ENCODE results near the gene SLC46A3. TPM values are rescaled to one million over a fixed set of nuclear protein-coding genes. Genes with fewer than 3 reads are reported as not detected.
"Not testable (repeated sequence)": the region's sequence is repeated elsewhere in the genome, so short reads cannot be mapped to it uniquely, and the experiment has no call there.

Gene SLC46A3
- total and polyA plus RNA-seq, 4 donors: 4.9 to 8.5 (median 7.4) TPM

- H3K36me3 ChIP-seq (ENCODE audit: control insufficient read depth, insufficient read depth, low read length): no peaks in the 10 kb centered on the region
- H3K4me1 ChIP-seq (ENCODE audit: control insufficient read depth, insufficient read depth, low read length): no peaks in the 10 kb centered on the region
- H3K27me3 ChIP-seq (ENCODE audit: control insufficient read depth, insufficient read depth, low read length): no peaks in the 10 kb centered on the region
- no peak overlapping the region for H3K27ac ChIP-seq (ENCODE audit: low read depth, low read length)
- H3K9me3 ChIP-seq (ENCODE audit: control insufficient read depth, insufficient read depth, low read length): no peaks in the 10 kb centered on the region
- peak in 1 of 6 donors; percentile 71 for DNase-seq (ENCODE audit: low read depth in 4 of 6, low spot score in 6 of 6)
- H3K4me3 ChIP-seq (ENCODE audit: low read depth, low read length): no peak overlapping the region
- 67% methylated on average over 2 of the region's 5 CpGs for WGBS (ENCODE audit: insufficient coverage)
Observed at GRCh38 chr13:28750187-28751045, 31.6 kb upstream of the SLC46A3 start.

GRCh38 chr13:28747851-28748250, 29.1 kb upstream of the SLC46A3 start:
- H3K27me3 ChIP-seq (ENCODE audit: control insufficient read depth, insufficient read depth, low read length): no peaks in the 10 kb centered on the region
- no peaks in the 10 kb centered on the region for H3K36me3 ChIP-seq (ENCODE audit: control insufficient read depth, insufficient read depth, low read length)
- DNase-seq (ENCODE audit: low read depth in 4 of 6, low spot score in 6 of 6): no peak
- H3K4me1 ChIP-seq (ENCODE audit: control insufficient read depth, insufficient read depth, low read length): no peaks in the 10 kb centered on the region
- no peaks in the 10 kb centered on the region for H3K9me3 ChIP-seq (ENCODE audit: control insufficient read depth, insufficient read depth, low read length)
- no peak overlapping the region for H3K27ac ChIP-seq (ENCODE audit: low read depth, low read length)
- H3K4me3 ChIP-seq (ENCODE audit: low read depth, low read length): no peak overlapping the region
- WGBS (ENCODE audit: insufficient coverage): no CpG with 5 or more reads among the region's 1 CpG

- no peaks in the 10 kb centered on the region for H3K4me1 ChIP-seq (ENCODE audit: control insufficient read depth, insufficient read depth, low read length)
- H3K36me3 ChIP-seq (ENCODE audit: control insufficient read depth, insufficient read depth, low read length): no peaks in the 10 kb centered on the region
- H3K4me3 ChIP-seq (ENCODE audit: low read depth, low read length): no peak overlapping the region
- 43% methylated on average over 1 of the region's 4 CpGs for WGBS (ENCODE audit: insufficient coverage)
- no peaks in the 10 kb centered on the region for H3K9me3 ChIP-seq (ENCODE audit: control insufficient read depth, insufficient read depth, low read length)
- no peak for DNase-seq (ENCODE audit: low read depth in 4 of 6, low spot score in 6 of 6)
- no peaks in the 10 kb centered on the region for H3K27me3 ChIP-seq (ENCODE audit: control insufficient read depth, insufficient read depth, low read length)
- no peak overlapping the region for H3K27ac ChIP-seq (ENCODE audit: low read depth, low read length)
Observed at GRCh38 chr13:28746287-28746612, 27.5 kb upstream of the SLC46A3 start.

- Histone ChIP-seq H3K27ac (ENCODE audit: low read depth, low read length) (no peak overlapping the region), H3K9me3 (ENCODE audit: control insufficient read depth, insufficient read depth, low read length) (no peaks in the 10 kb centered on the region), H3K4me1 (ENCODE audit: control insufficient read depth, insufficient read depth, low read length) (no peaks in the 10 kb centered on the region), H3K4me3 (ENCODE audit: low read depth, low read length) (no peak overlapping the region), H3K27me3 (ENCODE audit: control insufficient read depth, insufficient read depth, low read length) (no peaks in the 10 kb centered on the region), H3K36me3 (ENCODE audit: control insufficient read depth, insufficient read depth, low read length) (no peaks in the 10 kb centered on the region)
- no peak for DNase-seq (ENCODE audit: low read depth in 4 of 6, low spot score in 6 of 6)
- 77% methylated on average over 5 of the region's 6 CpGs for WGBS (ENCODE audit: insufficient coverage)
Observed at GRCh38 chr13:28744656-28745055, 25.9 kb upstream of the SLC46A3 start.

GRCh38 chr13:28744091-28744536, 25.3 kb upstream of the SLC46A3 start:
- H3K27me3 ChIP-seq (ENCODE audit: control insufficient read depth, insufficient read depth, low read length): no peaks in the 10 kb centered on the region
- no peaks in the 10 kb centered on the region for H3K4me1 ChIP-seq (ENCODE audit: control insufficient read depth, insufficient read depth, low read length)
- H3K36me3 ChIP-seq (ENCODE audit: control insufficient read depth, insufficient read depth, low read length): no peaks in the 10 kb centered on the region
- no peak for DNase-seq (ENCODE audit: low read depth in 4 of 6, low spot score in 6 of 6)
- H3K4me3 ChIP-seq (ENCODE audit: low read depth, low read length): no peak overlapping the region
- H3K9me3 ChIP-seq (ENCODE audit: control insufficient read depth, insufficient read depth, low read length): no peaks in the 10 kb centered on the region
- no peak overlapping the region for H3K27ac ChIP-seq (ENCODE audit: low read depth, low read length)
- WGBS (ENCODE audit: insufficient coverage): no CpG with 5 or more reads among the region's 6 CpGs

GRCh38 chr13:28743499-28744083, 24.8 kb upstream of the SLC46A3 start:
- Histone ChIP-seq H3K9me3 (ENCODE audit: control insufficient read depth, insufficient read depth, low read length) (no peaks in the 10 kb centered on the region), H3K27me3 (ENCODE audit: control insufficient read depth, insufficient read depth, low read length) (no peaks in the 10 kb centered on the region), H3K4me3 (ENCODE audit: low read depth, low read length) (no peak overlapping the region), H3K36me3 (ENCODE audit: control insufficient read depth, insufficient read depth, low read length) (no peaks in the 10 kb centered on the region), H3K4me1 (ENCODE audit: control insufficient read depth, insufficient read depth, low read length) (no peaks in the 10 kb centered on the region), H3K27ac (ENCODE audit: low read depth, low read length) (no peak overlapping the region)
- WGBS (ENCODE audit: insufficient coverage): 93% methylated on average over 2 of the region's 4 CpGs
- DNase-seq (ENCODE audit: low read depth in 4 of 6, low spot score in 6 of 6): no peak

- Histone ChIP-seq H3K36me3 (ENCODE audit: control insufficient read depth, insufficient read depth, low read length) (no peaks in the 10 kb centered on the region), H3K27me3 (ENCODE audit: control insufficient read depth, insufficient read depth, low read length) (no peaks in the 10 kb centered on the region), H3K9me3 (ENCODE audit: control insufficient read depth, insufficient read depth, low read length) (no peaks in the 10 kb centered on the region), H3K27ac (ENCODE audit: low read depth, low read length) (no peak overlapping the region), H3K4me1 (ENCODE audit: control insufficient read depth, insufficient read depth, low read length) (no peaks in the 10 kb centered on the region), H3K4me3 (ENCODE audit: low read depth, low read length) (no peak overlapping the region)
- DNase-seq (ENCODE audit: low read depth in 4 of 6, low spot score in 6 of 6): peak in 1 of 6 donors; percentile 18
- no CpG with 5 or more reads among the region's 3 CpGs for WGBS (ENCODE audit: insufficient coverage)
Observed at GRCh38 chr13:28743020-28743419, 24.2 kb upstream of the SLC46A3 start.

- H3K27me3 ChIP-seq (ENCODE audit: control insufficient read depth, insufficient read depth, low read length): not testable (repeated sequence)
Observed at GRCh38 chr13:28742445-28742844, 23.7 kb upstream of the SLC46A3 start.

GRCh38 chr13:28741084-28741491, 22.3 kb upstream of the SLC46A3 start:
- 17% methylated on average over 1 of the region's 1 CpG for WGBS (ENCODE audit: insufficient coverage)
- Histone ChIP-seq H3K4me1 (ENCODE audit: control insufficient read depth, insufficient read depth, low read length) (no peaks in the 10 kb centered on the region), H3K27ac (ENCODE audit: low read depth, low read length) (no peak overlapping the region), H3K9me3 (ENCODE audit: control insufficient read depth, insufficient read depth, low read length) (no peaks in the 10 kb centered on the region), H3K36me3 (ENCODE audit: control insufficient read depth, insufficient read depth, low read length) (no peaks in the 10 kb centered on the region), H3K4me3 (ENCODE audit: low read depth, low read length) (no peak overlapping the region), H3K27me3 (ENCODE audit: control insufficient read depth, insufficient read depth, low read length) (no peaks in the 10 kb centered on the region)
- no peak for DNase-seq (ENCODE audit: low read depth in 4 of 6, low spot score in 6 of 6)

More at GRCh38 chr13:28742445-28742844, 23.7 kb upstream of the SLC46A3 start:
- H3K4me3 ChIP-seq (ENCODE audit: low read depth, low read length); H3K4me1 ChIP-seq (ENCODE audit: control insufficient read depth, insufficient read depth, low read length); H3K36me3 ChIP-seq (ENCODE audit: control insufficient read depth, insufficient read depth, low read length); H3K9me3 ChIP-seq (ENCODE audit: control insufficient read depth, insufficient read depth, low read length); H3K27ac ChIP-seq (ENCODE audit: low read depth, low read length); DNase-seq (ENCODE audit: low read depth in 4 of 6, low spot score in 6 of 6): not testable (repeated sequence)
- WGBS (ENCODE audit: insufficient coverage): no CpG with 5 or more reads among the region's 11 CpGs

GRCh38 chr13:28739376-28739775, 20.6 kb upstream of the SLC46A3 start:
- Histone ChIP-seq H3K27ac (ENCODE audit: low read depth, low read length) (no peak overlapping the region), H3K9me3 (ENCODE audit: control insufficient read depth, insufficient read depth, low read length) (no peaks in the 10 kb centered on the region), H3K36me3 (ENCODE audit: control insufficient read depth, insufficient read depth, low read length) (no peaks in the 10 kb centered on the region), H3K4me1 (ENCODE audit: control insufficient read depth, insufficient read depth, low read length) (no peaks in the 10 kb centered on the region), H3K4me3 (ENCODE audit: low read depth, low read length) (no peak overlapping the region), H3K27me3 (ENCODE audit: control insufficient read depth, insufficient read depth, low read length) (no peaks in the 10 kb centered on the region)
- no CpG with 5 or more reads among the region's 3 CpGs for WGBS (ENCODE audit: insufficient coverage)
- no peak for DNase-seq (ENCODE audit: low read depth in 4 of 6, low spot score in 6 of 6)
